Measurements from ENCODE around the gene MYADML2. TPM values are rescaled to one million over a fixed set of nuclear protein-coding genes. Genes with fewer than 3 reads are reported as not detected.
A peak's percentile ranks its signal among the peaks of the same experiment; 100 is the strongest.
"Not testable (repeated sequence)": the region's sequence is repeated elsewhere in the genome, so short reads cannot be mapped to it uniquely, and the experiment has no call there.

MYADML2 gene
- total RNA-seq, 2 donors from 2014 or later: not detected

GRCh38 chr17:81918832-81919545, 28.0 kb downstream of the MYADML2 start:
- Mint-ChIP-seq H3K9me3 (no peaks in the 10 kb centered on the region), H3K4me1 (peaks cover 7% of the 10 kb centered on the region), H3K27ac (peak overlapping the region; percentile 55), H3K27me3 (no peaks in the 10 kb centered on the region), H3K36me3 (ENCODE audit: low read depth) (peaks cover 79% of the 10 kb centered on the region), H3K4me3 (peak overlapping the region; percentile 84)
- no peak for ATAC-seq (replicated peaks)

GRCh38 chr17:81918333-81918669, 28.7 kb downstream of the MYADML2 start:
- not testable (repeated sequence) for H3K9me3 Mint-ChIP-seq, H3K27me3 Mint-ChIP-seq, H3K4me1 Mint-ChIP-seq
- peak; percentile 40 for ATAC-seq (replicated peaks)
- Mint-ChIP-seq H3K36me3 (ENCODE audit: low read depth) (peaks cover 82% of the 10 kb centered on the region), H3K27ac (peak overlapping the region; percentile 55), H3K4me3 (peak overlapping the region; percentile 84)

- H3K4me3 Mint-ChIP-seq: peak within 1 kb of the TSS; percentile 84
- H3K9me3 Mint-ChIP-seq: no peaks in the 10 kb centered on the region
- peak within 1 kb of the TSS; percentile 55 for H3K27ac Mint-ChIP-seq
- H3K27me3 Mint-ChIP-seq: no peaks in the 10 kb centered on the region
- peaks cover 7% of the 10 kb centered on the region for H3K4me1 Mint-ChIP-seq
- peaks cover 87% of the 10 kb centered on the region for H3K36me3 Mint-ChIP-seq (ENCODE audit: low read depth)
- peak; percentile 92 for ATAC-seq (replicated peaks)
Observed at GRCh38 chr17:81917565-81918332, 29.3 kb downstream of the MYADML2 start, which contains the start of gene SIRT7. Gene SIRT7, minus strand, starts transcription at chr17:81918176. Its CDS starts 45 bp downstream, at chr17:81918131.

- Mint-ChIP-seq H3K4me1 (peaks cover 7% of the 10 kb centered on the region), H3K36me3 (ENCODE audit: low read depth) (peaks cover 90% of the 10 kb centered on the region), H3K27me3 (no peaks in the 10 kb centered on the region), H3K27ac (peak overlapping the region; percentile 28), H3K9me3 (no peaks in the 10 kb centered on the region), H3K4me3 (peak overlapping the region; percentile 84)
- no peak for ATAC-seq (replicated peaks)
Observed at GRCh38 chr17:81916234-81917001, 30.6 kb downstream of the MYADML2 start.

- Mint-ChIP-seq H3K36me3 (ENCODE audit: low read depth) (peaks cover 83% of the 10 kb centered on the region), H3K27me3 (no peaks in the 10 kb centered on the region), H3K9me3 (no peaks in the 10 kb centered on the region), H3K27ac (no peak overlapping the region), H3K4me3 (no peak overlapping the region), H3K4me1 (peaks cover 7% of the 10 kb centered on the region)
- ATAC-seq (replicated peaks): no peak
Observed at GRCh38 chr17:81915331-81915730, 31.7 kb downstream of the MYADML2 start.

- no peaks in the 10 kb centered on the region for H3K27me3 Mint-ChIP-seq
- H3K9me3 Mint-ChIP-seq: no peaks in the 10 kb centered on the region
- H3K4me3 Mint-ChIP-seq: no peak overlapping the region
- no peak overlapping the region for H3K27ac Mint-ChIP-seq
- H3K36me3 Mint-ChIP-seq (ENCODE audit: low read depth): peaks cover 72% of the 10 kb centered on the region
- ATAC-seq (replicated peaks): no peak
- H3K4me1 Mint-ChIP-seq: peaks cover 7% of the 10 kb centered on the region
Observed at GRCh38 chr17:81914103-81914850, 32.8 kb downstream of the MYADML2 start.

- no peaks in the 10 kb centered on the region for H3K27me3 Mint-ChIP-seq
Observed at GRCh38 chr17:81913394-81914102, 33.5 kb downstream of the MYADML2 start.

GRCh38 chr17:81912441-81913309, 34.4 kb downstream of the MYADML2 start:
- Mint-ChIP-seq H3K27ac (no peak overlapping the region), H3K36me3 (ENCODE audit: low read depth) (peaks cover 56% of the 10 kb centered on the region), H3K9me3 (no peaks in the 10 kb centered on the region), H3K4me1 (peaks cover 7% of the 10 kb centered on the region), H3K27me3 (no peaks in the 10 kb centered on the region), H3K4me3 (peak overlapping the region; percentile 52)
- no peak for ATAC-seq (replicated peaks)

More at GRCh38 chr17:81913394-81914102, 33.5 kb downstream of the MYADML2 start:
- Mint-ChIP-seq H3K36me3 (ENCODE audit: low read depth) (peaks cover 65% of the 10 kb centered on the region), H3K4me3 (no peak overlapping the region), H3K4me1 (peaks cover 7% of the 10 kb centered on the region), H3K27ac (no peak overlapping the region), H3K9me3 (no peaks in the 10 kb centered on the region)
- no peak for ATAC-seq (replicated peaks)

- Mint-ChIP-seq H3K36me3 (ENCODE audit: low read depth) (peaks cover 51% of the 10 kb centered on the region), H3K27me3 (no peaks in the 10 kb centered on the region), H3K4me1 (peaks cover 3% of the 10 kb centered on the region), H3K9me3 (no peaks in the 10 kb centered on the region), H3K27ac (no peak overlapping the region), H3K4me3 (peak overlapping the region; percentile 52)
- ATAC-seq (replicated peaks): no peak
Observed at GRCh38 chr17:81911969-81912368, 35.1 kb downstream of the MYADML2 start.

GRCh38 chr17:81911277-81911961, 35.6 kb downstream of the MYADML2 start, which contains the start of gene PCYT2:
Gene PCYT2, minus strand, starts transcription at chr17:81911399. Its CDS starts 44 bp downstream, at chr17:81911355.
- Mint-ChIP-seq H3K27ac (no peak within 1 kb of the TSS), H3K36me3 (ENCODE audit: low read depth) (peaks cover 46% of the 10 kb centered on the region), H3K4me3 (peak within 1 kb of the TSS; percentile 67), H3K27me3 (no peaks in the 10 kb centered on the region), H3K4me1 (no peaks in the 10 kb centered on the region), H3K9me3 (no peaks in the 10 kb centered on the region)
- peak; percentile 96 for ATAC-seq (replicated peaks)

- H3K4me3 Mint-ChIP-seq: peak overlapping the region; percentile 67
- peak; percentile 38 for ATAC-seq (replicated peaks)
- no peaks in the 10 kb centered on the region for H3K4me1 Mint-ChIP-seq
- H3K27ac Mint-ChIP-seq: no peak overlapping the region
- peaks cover 40% of the 10 kb centered on the region for H3K36me3 Mint-ChIP-seq (ENCODE audit: low read depth)
- no peaks in the 10 kb centered on the region for H3K27me3 Mint-ChIP-seq
- H3K9me3 Mint-ChIP-seq: no peaks in the 10 kb centered on the region
Observed at GRCh38 chr17:81910840-81911276, 36.2 kb downstream of the MYADML2 start.

Data from activated T-helper 17 cell treated with anti-CD3 and anti-CD28 coated beads, Interleukin-2, amount 50 U/mL, for 72 hours (primary cell).